Upper lobe of left lung (tissue), 6 donors: ENCODE results near the gene BMP7. TPM values are rescaled to one million over a fixed set of nuclear protein-coding genes. Genes with fewer than 3 reads are reported as not detected.

Experiments
- ATAC-seq, 2 donors: fragments of 200-7000 bp; cut with Tn5 transposase; one replicate each; pipeline ENCODE4 v1.9.1; 2022; ENCODE audit warnings: mild to moderate bottlenecking in 2 of 2, moderate library complexity in 2 of 2; ENCODE audit not compliant: low FRiP score in 2 of 2
- DNase-seq, 2 donors: peaks; one replicate each; pipeline ENCODE4 v3.0.0-alpha.2; 2019 to 2020
- H3K27ac ChIP-seq, 4 donors: fragments of 200-600 bp; sonication (generic); one replicate each; pipeline ENCODE4 v1.5.1; 2016 to 2019
- H3K27me3 ChIP-seq, 4 donors: fragments of 200-600 bp; sonication (generic); one replicate each; pipeline ENCODE4 v1.5.1; 2017 to 2019
- H3K36me3 ChIP-seq, 4 donors: fragments of 200-600 bp; sonication (generic); one replicate each; pipeline ENCODE4 v1.5.1; 2016 to 2019
- H3K4me1 ChIP-seq, 4 donors: fragments of 200-600 bp; sonication (generic); one replicate each; pipeline ENCODE4 v1.5.1; 2018 to 2019
- H3K4me3 ChIP-seq, 4 donors: fragments of 200-600 bp; sonication (generic); one replicate each; pipeline ENCODE4 v1.5.1; 2017 to 2019; ENCODE audit warnings: mild to moderate bottlenecking in 2 of 4, moderate library complexity in 1 of 4
- H3K9me3 ChIP-seq, 4 donors: fragments of 200-600 bp; sonication (generic); one replicate each; pipeline ENCODE4 v1.5.1; 2018 to 2019
- CTCF ChIP-seq, 6 experiments: fragments of 450-650 bp in 4 of 6; fragments of 200-600 bp in 2 of 6; sonication (generic) in 2 of 6; IDR thresholded peaks; one replicate each; pipeline ENCODE4 v1.5.1; 2016 to 2019; ENCODE audit warnings: antibody characterized with exemption in 6 of 6
- EP300 ChIP-seq, 4 donors: sonication (generic); formaldehyde crosslinking; IDR thresholded peaks; one replicate each; pipeline ENCODE4 v1.5.1; 2017; ENCODE audit warnings: antibody characterized with exemption in 4 of 4, control low read depth in 2 of 4
- POLR2A ChIP-seq, 4 donors: fragments of 450-650 bp; IDR thresholded peaks; one replicate each; pipeline ENCODE4 v1.5.1; 2016 to 2017; ENCODE audit warnings: antibody characterized with exemption in 4 of 4, mild to moderate bottlenecking in 2 of 4
- POLR2AphosphoS5 ChIP-seq, 2 donors: sonication (generic); formaldehyde crosslinking; IDR thresholded peaks; one replicate each; pipeline ENCODE4 v1.5.1; 2017; ENCODE audit warnings: antibody characterized with exemption in 2 of 2
- WGBS, 2 donors: methylation state at CpG; one replicate each; pipeline ENCODE4 v1.1.5; 2017 to 2018; 5-methylcytosine and 5-hydroxymethylcytosine counted together
- total RNA-seq, 6 donors: library from RNA; depleted of rRNA in 4 of 6; stranded (reverse); fragments of >200 nt in 4 of 6; gene quantifications; one replicate each; pipeline versions ENCODE4 v1.1.0 to v1.2.1, GENCODE V29; 2016 to 2021
- donor health status: DM: no; HTN: no; CAD: no; lungs with moderate emphysema.
- donor health status: DM: no; HTN: yes; CAD: no; lungs with severe emphysema.

The BMP7 gene
- total RNA-seq, 6 donors from 2014 or later, result 0.30 to 4.0 (median 2.6) TPM; not detected in 1

GRCh38 chr20:57247292-57247965 is 19.0 kb downstream of the BMP7 start:
- no peaks in the 10 kb centered on the region for H3K27me3 ChIP-seq
- ATAC-seq, result no peak
- 51 to 62% methylated on average over 8 of the region's 8 CpGs for WGBS, 2 donors

GRCh38 chr20:57245997-57246396 is 20.4 kb downstream of the BMP7 start:
- H3K27ac ChIP-seq, result no peak overlapping the region
- H3K27me3 ChIP-seq, result no peaks in the 10 kb centered on the region
- no peak for DNase-seq
- TF ChIP-seq CTCF (IDR thresholded peaks at IDR 0.05) (no peak), POLR2AphosphoS5 (IDR thresholded peaks at IDR 0.05) (no peak), EP300 (IDR thresholded peaks at IDR 0.05) (no peak), POLR2A (IDR thresholded peaks at IDR 0.05) (no peak)
- H3K4me3 ChIP-seq, result no peak overlapping the region
- ATAC-seq, result no peak
- 74 to 81% methylated on average over 5 of the region's 5 CpGs for WGBS, 2 donors
- no peaks in the 10 kb centered on the region for H3K9me3 ChIP-seq
- no peaks in the 10 kb centered on the region for H3K36me3 ChIP-seq
- no peaks in the 10 kb centered on the region for H3K4me1 ChIP-seq

More at GRCh38 chr20:57247292-57247965, 19.0 kb downstream of the BMP7 start:
- no peak for DNase-seq
- H3K4me1 ChIP-seq, result no peaks in the 10 kb centered on the region
- no peak for TF ChIP-seq EP300 (IDR thresholded peaks at IDR 0.05)
- no peak for TF ChIP-seq CTCF (IDR thresholded peaks at IDR 0.05)
- TF ChIP-seq POLR2A (IDR thresholded peaks at IDR 0.05), result no peak
- no peak overlapping the region for H3K4me3 ChIP-seq
- H3K36me3 ChIP-seq, result no peaks in the 10 kb centered on the region
- no peak overlapping the region for H3K27ac ChIP-seq
- H3K9me3 ChIP-seq, result no peaks in the 10 kb centered on the region

- Histone ChIP-seq H3K9me3 (no peaks in the 10 kb centered on the region), H3K4me1 (no peaks in the 10 kb centered on the region), H3K27ac (no peak overlapping the region), H3K36me3 (no peaks in the 10 kb centered on the region), H3K27me3 (no peaks in the 10 kb centered on the region), H3K4me3 (no peak overlapping the region)
- ATAC-seq (peak in 1 of 2 donors; percentile 35), DNase-seq (no peak)
- TF ChIP-seq EP300 (IDR thresholded peaks at IDR 0.05), result no peak
- TF ChIP-seq POLR2A (IDR thresholded peaks at IDR 0.05), result no peak
- no peak for TF ChIP-seq POLR2AphosphoS5 (IDR thresholded peaks at IDR 0.05)
- no peak for TF ChIP-seq CTCF (IDR thresholded peaks at IDR 0.05)
- 71 to 76% methylated on average over 2 to 3 of the region's 3 CpGs for WGBS, 2 donors
Measured at GRCh38 chr20:57244627-57245214, 21.7 kb downstream of the BMP7 start.

- H3K9me3 ChIP-seq, result no peaks in the 10 kb centered on the region
- no peaks in the 10 kb centered on the region for H3K27me3 ChIP-seq
- no peak for TF ChIP-seq POLR2A (IDR thresholded peaks at IDR 0.05)
- TF ChIP-seq CTCF (IDR thresholded peaks at IDR 0.05), result no peak
- no peak for TF ChIP-seq EP300 (IDR thresholded peaks at IDR 0.05)
- TF ChIP-seq POLR2AphosphoS5 (IDR thresholded peaks at IDR 0.05), result no peak
- H3K4me1 ChIP-seq, result no peaks in the 10 kb centered on the region
- 63 to 73% methylated on average over 6 to 7 of the region's 7 CpGs for WGBS, 2 donors
- no peaks in the 10 kb centered on the region for H3K36me3 ChIP-seq
- H3K4me3 ChIP-seq, result no peak overlapping the region
- H3K27ac ChIP-seq, result no peak overlapping the region
- DNase-seq (no peak), ATAC-seq (no peak)
Measured at GRCh38 chr20:57244221-57244585, 22.2 kb downstream of the BMP7 start.
